IPS DF 6.9 (cell line): ENCODE measurements around the gene PNMA8C.
"Not testable (repeated sequence)": the region's sequence is repeated elsewhere in the genome, so short reads cannot be mapped to it uniquely, and the experiment has no call there.

Experiments used
- DNase-seq: peaks from one replicate; pipeline ENCODE4 v3.0.0-alpha.2; 2013; ENCODE audit warnings: low read depth, low spot score
- H3K27ac ChIP-seq: one replicate; pipeline ENCODE4 v1.5.1; 2013; ENCODE audit warnings: low read length, control low read depth
- H3K27me3 ChIP-seq: 2 replicates; pipeline ENCODE4 v1.6.1; 2013; ENCODE audit warnings: mild to moderate bottlenecking, low read length; ENCODE audit not compliant: control insufficient read depth, insufficient read depth
- H3K36me3 ChIP-seq: 2 replicates; pipeline ENCODE4 v1.6.1; 2013; ENCODE audit warnings: low read length; ENCODE audit not compliant: control insufficient read depth, insufficient read depth
- H3K4me1 ChIP-seq: 2 replicates; pipeline ENCODE4 v1.6.1; 2013; ENCODE audit warnings: low read length; ENCODE audit not compliant: control insufficient read depth, insufficient read depth
- H3K4me3 ChIP-seq: 2 replicates; pipeline ENCODE4 v1.5.1; 2013; ENCODE audit warnings: mild to moderate bottlenecking, low read length
- H3K9me3 ChIP-seq: 2 replicates; pipeline ENCODE4 v1.6.1; 2013; ENCODE audit warnings: low read length, inconsistent platforms; ENCODE audit not compliant: control insufficient read depth, insufficient read depth
- WGBS: extraction: QIAGEN DNeasy Blood & Tissue Kit; methylation state at CpG from one replicate; pipeline ENCODE4 v1.1.7; 2013; ENCODE audit warnings: mixed read lengths, missing lambda C conversion rate; ENCODE audit not compliant: insufficient read length, insufficient coverage; 5-methylcytosine and 5-hydroxymethylcytosine counted together

PNMA8C gene

GRCh38 chr19:46404055-46404752 lies 24.5 kb downstream of the PNMA8C start:
- DNase-seq: no peak
- Histone ChIP-seq H3K36me3 (no peaks in the 10 kb centered on the region), H3K4me1 (peaks cover 4% of the 10 kb centered on the region), H3K27ac (no peak overlapping the region), H3K9me3 (no peaks in the 10 kb centered on the region), H3K27me3 (no peaks in the 10 kb centered on the region), H3K4me3 (peak overlapping the region; percentile 5; the same call in 1 of the 2 replicates)
- no CpG with 5 or more reads among the region's 36 CpGs for WGBS

- H3K27ac ChIP-seq: no peak overlapping the region
- WGBS: no CpG with 5 or more reads among the region's 11 CpGs
- H3K36me3 ChIP-seq: no peaks in the 10 kb centered on the region
- H3K4me1 ChIP-seq: 0 out of 2 replicates have a peak, but pooled peaks cover 1% of the 10 kb centered on the region
- DNase-seq: no peak
- H3K27me3 ChIP-seq: no peaks in the 10 kb centered on the region
- H3K4me3 ChIP-seq: no peak overlapping the region
- no peaks in the 10 kb centered on the region for H3K9me3 ChIP-seq
Measured at GRCh38 chr19:46402725-46403124, 26.0 kb downstream of the PNMA8C start.

DNA sequence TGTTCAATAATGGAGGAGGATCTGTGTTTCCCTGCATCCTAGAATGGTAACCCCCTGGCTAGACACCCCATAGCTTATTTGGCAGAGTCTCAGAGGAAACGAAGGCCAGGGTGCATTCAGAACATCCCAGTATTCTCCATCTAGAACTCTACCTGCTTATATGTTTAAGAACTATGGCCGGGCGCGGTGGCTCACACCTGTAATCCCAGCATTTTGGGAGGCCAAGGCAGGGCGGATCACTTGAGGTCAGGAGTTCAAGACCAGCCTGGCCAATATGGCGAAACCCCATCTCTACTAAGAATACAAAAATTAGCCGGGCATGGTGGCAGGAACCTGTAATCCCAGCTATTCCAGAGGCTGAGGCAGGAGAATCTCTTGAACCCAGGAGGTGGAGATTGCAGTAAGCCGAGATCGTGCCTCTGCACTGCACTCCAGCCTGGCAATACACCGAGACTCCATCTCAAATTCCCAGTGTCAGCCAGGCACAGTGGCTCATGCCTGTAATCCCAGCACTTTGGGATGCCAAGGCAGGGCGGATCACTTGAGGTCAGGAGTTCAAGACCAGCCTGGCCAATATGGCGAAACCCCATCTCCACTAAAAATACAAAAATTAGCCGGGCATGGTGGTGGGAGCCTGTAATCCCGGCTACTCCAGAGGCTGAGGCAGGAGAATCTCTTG lies 30.8 kb downstream of the PNMA8C start:
- not testable (repeated sequence) for H3K36me3 ChIP-seq, DNase-seq, H3K9me3 ChIP-seq, H3K4me3 ChIP-seq, H3K27ac ChIP-seq, H3K4me1 ChIP-seq, H3K27me3 ChIP-seq
- no CpG with 5 or more reads among the region's 14 CpGs for WGBS

GRCh38 chr19:46394402-46394797 lies 34.3 kb downstream of the PNMA8C start:
- no CpG with 5 or more reads among the region's 5 CpGs for WGBS
- H3K4me3 ChIP-seq: no peak overlapping the region
- DNase-seq: no peak
- H3K27ac ChIP-seq: no peak overlapping the region
- no peaks in the 10 kb centered on the region; the same call in 1 of the 2 replicates for H3K4me1 ChIP-seq
- no peaks in the 10 kb centered on the region for H3K9me3 ChIP-seq
- H3K27me3 ChIP-seq: no peaks in the 10 kb centered on the region
- H3K36me3 ChIP-seq: peaks cover 16% of the 10 kb centered on the region

DNA sequence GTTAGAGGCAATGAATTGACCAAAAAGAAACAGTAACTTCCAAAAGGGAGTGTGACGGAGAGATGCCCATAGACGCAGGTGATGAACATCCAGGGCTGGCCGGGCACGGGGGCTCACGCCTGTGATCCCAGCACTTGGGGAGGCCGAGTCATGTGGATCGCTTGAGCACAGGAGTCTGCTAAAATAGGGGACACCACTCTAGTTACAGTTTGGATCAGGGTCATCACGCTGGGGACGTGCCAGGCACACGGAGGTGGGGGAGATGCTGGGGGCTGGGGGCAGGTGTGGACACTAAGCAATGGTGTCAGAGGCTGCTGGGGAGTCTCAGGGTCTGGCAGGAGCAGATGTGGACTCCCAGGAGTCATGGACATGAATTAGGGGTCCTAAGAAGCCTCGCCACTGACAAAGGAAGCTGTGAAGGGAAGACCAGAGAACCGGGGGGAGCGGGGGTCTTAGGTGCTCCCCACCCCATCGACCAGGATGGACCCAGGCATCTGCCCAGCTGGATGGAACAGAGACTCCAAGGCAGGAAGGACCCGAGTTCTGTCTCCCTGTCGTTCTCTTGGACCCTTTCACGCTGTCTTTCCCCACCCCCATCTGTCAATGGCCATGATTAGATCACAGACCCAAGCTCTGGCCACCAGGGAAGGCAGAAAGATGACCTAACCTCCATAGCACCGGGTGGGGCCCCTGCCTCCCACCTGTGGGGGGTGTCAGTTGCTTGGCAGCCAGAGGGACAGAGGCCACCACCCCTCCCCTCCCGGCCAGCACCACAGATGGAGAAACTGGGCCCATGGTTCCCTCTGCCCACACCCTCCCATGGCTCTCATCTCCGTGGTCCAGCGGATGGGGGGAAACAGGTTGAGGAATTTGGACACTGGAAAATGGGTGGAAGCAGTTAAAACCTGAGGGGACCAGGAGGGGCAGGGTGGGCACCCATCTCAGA lies 35.0 kb downstream of the PNMA8C start:
- no CpG with 5 or more reads among the region's 21 CpGs for WGBS
- H3K9me3 ChIP-seq: no peaks in the 10 kb centered on the region
- H3K4me3 ChIP-seq: no peak overlapping the region
- H3K36me3 ChIP-seq: peaks cover 19% of the 10 kb centered on the region
- H3K4me1 ChIP-seq: no peaks in the 10 kb centered on the region; the same call in 1 of the 2 replicates
- DNase-seq: no peak
- no peaks in the 10 kb centered on the region for H3K27me3 ChIP-seq
- no peak overlapping the region for H3K27ac ChIP-seq

GRCh38 chr19:46392837-46393236 lies 35.9 kb downstream of the PNMA8C start:
- H3K4me1 ChIP-seq: no peaks in the 10 kb centered on the region; the same call in 1 of the 2 replicates
- H3K36me3 ChIP-seq: peaks cover 26% of the 10 kb centered on the region
- WGBS: no CpG with 5 or more reads among the region's 4 CpGs
- no peak overlapping the region for H3K4me3 ChIP-seq
- DNase-seq: no peak
- H3K27ac ChIP-seq: no peak overlapping the region
- no peaks in the 10 kb centered on the region for H3K27me3 ChIP-seq
- H3K9me3 ChIP-seq: no peaks in the 10 kb centered on the region

DNA sequence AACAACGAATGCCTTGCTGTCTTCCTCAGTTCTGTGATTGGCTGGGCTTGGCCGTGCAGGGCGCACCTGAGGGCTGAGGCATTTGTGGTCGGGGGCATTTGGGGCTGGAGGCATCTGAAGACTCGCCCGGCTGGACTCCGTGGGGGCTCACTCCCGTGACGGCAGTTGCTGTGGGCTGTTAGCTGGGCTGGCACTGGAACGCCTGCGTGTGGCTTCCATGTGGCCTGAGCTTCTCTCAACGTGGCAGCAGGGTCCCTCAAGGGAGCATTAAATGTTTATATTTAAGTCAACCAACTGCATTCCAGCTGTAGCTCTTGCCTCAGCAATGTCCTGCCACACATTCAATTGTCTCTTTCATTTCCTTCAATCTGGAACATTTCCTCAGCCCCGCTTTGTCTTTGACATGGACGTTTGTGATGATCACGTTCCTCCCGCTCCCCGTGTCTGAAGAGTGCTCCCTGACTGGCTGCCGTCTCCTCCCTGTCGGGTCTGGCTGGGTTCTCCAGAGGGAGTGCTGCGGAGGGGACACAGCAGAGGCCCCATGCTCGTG lies 36.4 kb downstream of the PNMA8C start:
- H3K27me3 ChIP-seq: no peaks in the 10 kb centered on the region
- H3K36me3 ChIP-seq: peaks cover 32% of the 10 kb centered on the region
- no peak overlapping the region for H3K27ac ChIP-seq
- no peaks in the 10 kb centered on the region for H3K9me3 ChIP-seq
- WGBS: no CpG with 5 or more reads among the region's 21 CpGs
- no peak overlapping the region for H3K4me3 ChIP-seq
- DNase-seq: no peak
- H3K4me1 ChIP-seq: no peaks in the 10 kb centered on the region; the same call in 1 of the 2 replicates

DNA sequence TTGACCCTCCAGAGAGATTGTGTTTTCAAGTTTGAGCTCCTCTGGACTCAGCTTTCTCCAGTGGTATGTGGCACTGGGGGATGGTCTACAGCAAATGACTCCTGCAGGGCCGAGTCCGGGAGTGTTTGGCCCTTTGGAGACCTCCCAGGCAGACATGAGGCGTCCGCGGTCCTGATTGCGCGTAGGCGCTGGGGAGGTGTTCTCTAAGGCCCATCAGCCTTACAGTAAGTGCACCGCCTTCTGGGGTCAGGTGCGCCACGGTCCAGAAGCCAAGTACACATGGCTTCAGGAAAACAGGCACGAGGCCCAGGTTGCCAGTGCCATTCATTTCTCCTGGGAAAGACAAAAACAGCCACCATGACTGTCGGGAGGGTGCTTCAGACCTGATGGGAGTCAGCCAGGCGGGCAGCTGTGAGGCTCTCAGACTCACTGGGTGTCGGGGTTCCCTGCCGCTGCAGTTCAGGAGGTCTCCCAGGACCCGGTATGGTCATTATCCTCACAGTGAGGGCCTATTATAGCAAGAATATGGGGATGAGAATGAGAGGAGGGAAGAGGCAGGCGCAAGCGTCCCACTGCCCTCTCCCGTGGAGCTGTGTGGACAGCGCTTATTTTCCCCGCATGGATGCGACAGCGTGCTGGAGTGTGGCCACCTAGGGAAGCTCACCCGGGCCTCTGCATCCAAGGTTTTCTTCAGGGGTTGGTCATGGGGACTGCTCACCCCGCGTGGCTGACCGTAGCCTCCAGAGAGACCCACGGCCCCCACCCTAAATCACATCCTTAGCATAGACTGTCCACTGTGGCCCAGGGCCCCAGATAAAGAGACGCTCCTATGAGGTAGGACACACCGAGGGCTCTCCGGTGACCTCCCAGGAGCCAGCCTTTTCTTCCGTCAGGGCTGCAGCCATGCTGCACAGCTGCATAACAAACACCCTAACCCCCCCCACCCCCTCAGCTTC lies 37.2 kb downstream of the PNMA8C start:
- Histone ChIP-seq H3K4me3 (no peak overlapping the region), H3K27me3 (no peaks in the 10 kb centered on the region), H3K36me3 (peaks cover 38% of the 10 kb centered on the region), H3K4me1 (no peaks in the 10 kb centered on the region; the same call in 1 of the 2 replicates), H3K27ac (no peak overlapping the region), H3K9me3 (no peaks in the 10 kb centered on the region)
- DNase-seq: no peak
- no CpG with 5 or more reads among the region's 33 CpGs for WGBS

DNA sequence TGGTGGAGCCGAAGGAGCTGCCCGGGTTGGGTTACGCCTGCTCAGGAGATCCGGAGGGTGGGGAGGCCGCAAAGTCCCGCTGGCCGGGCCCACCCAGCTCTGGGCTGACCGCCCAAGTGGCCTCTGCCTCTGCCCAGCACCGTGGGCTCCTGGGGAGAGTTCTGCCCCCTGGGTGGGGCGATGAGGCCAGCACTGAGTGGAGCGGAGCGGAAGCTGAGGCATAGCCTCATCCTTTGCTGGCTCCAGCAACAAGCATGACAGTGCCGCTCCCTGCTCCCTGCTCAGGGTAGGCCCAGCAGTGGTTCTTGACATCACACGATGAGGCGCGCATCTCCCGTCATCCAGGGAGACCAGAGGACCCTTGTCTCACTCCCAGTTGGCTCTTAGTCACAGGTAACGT lies 37.9 kb downstream of the PNMA8C start:
- Histone ChIP-seq H3K36me3 (peaks cover 38% of the 10 kb centered on the region), H3K27me3 (no peaks in the 10 kb centered on the region), H3K27ac (no peak overlapping the region), H3K9me3 (no peaks in the 10 kb centered on the region), H3K4me1 (no peaks in the 10 kb centered on the region; the same call in 1 of the 2 replicates), H3K4me3 (no peak overlapping the region)
- DNase-seq: no peak
- WGBS: no CpG with 5 or more reads among the region's 18 CpGs
